Stimulated activated effector memory CD8-positive, alpha-beta T cell treated with anti-CD3 and anti-CD28 coated beads, Interleukin-12 subunit alpha, Interleukin-12 subunit beta, amount 100 ng/mL, for 72 hours (primary cell): ENCODE data around the gene TRAF3IP1.

Experiments used
- ATAC-seq: fragments of 150-1000 bp; cut with Tn5 transposase; 2 replicates; pipeline ENCODE4 v1.10.0; 2021
- DNase-seq, 2 donors: peaks; one replicate each; pipeline ENCODE4 v3.0.0; 2021 to 2022; ENCODE audit warnings: low spot score in 2 of 2
- H3K27ac Mint-ChIP-seq: one replicate; pipeline ENCODE4 v1.8.0; 2022; ENCODE audit warnings: mild to moderate bottlenecking, mixed read lengths
- H3K36me3 Mint-ChIP-seq: one replicate; pipeline ENCODE4 v1.8.0; 2022; ENCODE audit warnings: mild to moderate bottlenecking, mixed read lengths
- H3K4me1 Mint-ChIP-seq: one replicate; pipeline ENCODE4 v1.8.0; 2022; ENCODE audit warnings: mixed read lengths
- H3K4me3 Mint-ChIP-seq: one replicate; pipeline ENCODE4 v1.8.0; 2022; ENCODE audit warnings: mild to moderate bottlenecking, mixed read lengths
- H3K9me3 Mint-ChIP-seq: one replicate; pipeline ENCODE4 v1.8.0; 2022; ENCODE audit warnings: mixed read lengths

Gene TRAF3IP1

GRCh38 chr2:238424313-238424700 lies 104.0 kb downstream of the TRAF3IP1 start:
- Mint-ChIP-seq H3K36me3 (peaks cover 11% of the 10 kb centered on the region), H3K4me3 (no peak overlapping the region), H3K27ac (no peak overlapping the region), H3K4me1 (peaks cover 30% of the 10 kb centered on the region), H3K9me3 (no peaks in the 10 kb centered on the region)
- DNase-seq (no peak), ATAC-seq (no peak)

- DNase-seq = no peak
- Mint-ChIP-seq H3K36me3 (peaks cover 20% of the 10 kb centered on the region), H3K4me3 (peak overlapping the region; percentile 82), H3K27ac (no peak overlapping the region), H3K9me3 (no peaks in the 10 kb centered on the region), H3K4me1 (peaks cover 38% of the 10 kb centered on the region)
- ATAC-seq = no peak
Observed at GRCh38 chr2:238425505-238425978, 105.2 kb downstream of the TRAF3IP1 start.

GRCh38 chr2:238425979-238426567 lies 105.8 kb downstream of the TRAF3IP1 start:
- peaks cover 23% of the 10 kb centered on the region for H3K36me3 Mint-ChIP-seq
- DNase-seq (no peak), ATAC-seq (peak; percentile 26)
- no peaks in the 10 kb centered on the region for H3K9me3 Mint-ChIP-seq
- H3K4me3 Mint-ChIP-seq = peak overlapping the region; percentile 82
- H3K4me1 Mint-ChIP-seq = peaks cover 38% of the 10 kb centered on the region
- peak overlapping the region; percentile 93 for H3K27ac Mint-ChIP-seq

DNA sequence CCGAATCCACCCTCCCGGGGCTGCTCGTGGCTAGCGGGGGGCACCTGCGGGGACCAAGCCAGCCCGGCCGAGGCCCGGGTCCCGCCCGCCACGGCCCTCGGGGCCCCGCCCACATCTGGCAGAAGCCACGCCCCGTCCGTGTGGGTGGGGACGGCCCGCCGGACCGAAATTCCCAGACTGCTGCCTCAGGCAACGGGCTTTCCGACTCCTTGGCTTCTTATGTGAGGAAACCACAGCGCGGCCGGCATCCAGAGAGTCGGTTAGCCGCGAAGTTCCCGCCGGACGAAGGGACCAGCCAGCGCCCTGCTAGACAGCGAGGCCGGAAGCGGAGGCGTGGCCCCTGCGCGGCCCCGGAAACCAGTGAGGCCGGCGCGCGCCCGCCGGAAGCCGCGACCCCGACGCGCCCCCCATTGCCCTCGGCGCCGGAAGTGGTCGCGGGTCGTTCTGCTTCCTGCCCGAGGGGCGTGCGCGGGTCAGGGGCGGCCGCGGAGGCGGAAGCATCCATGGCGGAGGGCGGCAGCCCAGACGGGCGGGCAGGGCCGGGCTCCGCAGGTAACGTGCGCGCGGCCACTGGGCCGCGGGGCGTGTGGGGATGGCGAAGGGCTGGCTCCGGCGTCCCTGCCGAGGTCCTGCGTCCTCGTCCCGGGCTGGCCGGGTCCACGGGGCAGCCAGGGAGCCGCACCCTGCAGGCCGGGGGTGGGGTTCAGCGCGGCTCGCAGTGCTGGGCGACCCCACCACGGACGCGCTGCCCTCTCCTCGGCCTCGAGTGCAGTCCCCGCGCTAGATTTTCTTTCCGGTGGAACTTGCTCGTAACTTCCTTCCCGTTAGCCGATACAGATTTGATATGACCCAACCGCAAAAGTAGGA lies 106.5 kb downstream of the TRAF3IP1 start, which contains the start of gene ASB1:
TSS of gene ASB1 (plus strand) at position 360 of the 867 bp plus-strand sequence. CDS start at position 504, 144 bp downstream.
- H3K27ac Mint-ChIP-seq = peak within 1 kb of the TSS; percentile 93
- peaks cover 38% of the 10 kb centered on the region for H3K4me1 Mint-ChIP-seq
- ATAC-seq = peak; percentile 86

DNA sequence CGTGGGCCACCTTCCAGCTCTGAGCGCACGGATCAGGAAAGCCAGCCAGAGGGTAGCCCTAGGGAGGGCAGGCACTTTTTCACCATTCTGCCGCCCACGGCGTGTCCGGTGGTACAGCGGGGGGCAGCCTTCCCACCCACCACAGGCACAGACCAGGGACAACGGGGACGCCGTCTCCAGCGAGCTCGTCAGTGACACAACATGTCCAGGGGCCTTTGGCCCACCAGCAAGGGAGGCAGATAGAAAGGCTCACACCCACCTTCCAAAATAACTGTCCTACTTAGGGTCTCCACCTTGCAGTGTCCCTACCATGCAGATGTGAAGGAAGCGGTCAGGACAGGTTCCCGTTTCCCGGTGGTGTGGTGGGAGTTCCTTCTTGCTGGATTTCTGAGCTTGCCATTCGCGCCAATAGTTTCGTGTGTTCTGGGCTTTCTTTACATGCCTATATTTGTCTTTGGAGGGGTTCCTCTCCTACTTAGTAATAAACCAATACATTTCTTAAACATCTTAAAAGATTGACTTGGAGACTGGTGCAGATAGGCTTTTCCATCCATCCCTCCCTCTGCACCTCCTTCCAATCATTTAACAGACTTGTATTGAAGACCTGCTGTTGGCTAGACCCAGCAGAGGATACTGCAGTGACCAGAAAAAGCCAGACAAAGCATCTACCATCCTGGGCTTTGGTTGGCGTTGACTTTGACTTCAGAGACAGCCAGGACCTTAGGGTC lies 107.3 kb downstream of the TRAF3IP1 start:
- Mint-ChIP-seq H3K36me3 (peaks cover 29% of the 10 kb centered on the region), H3K4me1 (peaks cover 38% of the 10 kb centered on the region), H3K9me3 (no peaks in the 10 kb centered on the region), H3K4me3 (peak overlapping the region; percentile 82), H3K27ac (peak overlapping the region; percentile 93)
- ATAC-seq (peak; percentile 8), DNase-seq (no peak)

More for the DNA sequence above, 106.5 kb downstream of the TRAF3IP1 start, which contains the start of gene ASB1:
- Mint-ChIP-seq H3K36me3 (peaks cover 23% of the 10 kb centered on the region), H3K9me3 (no peaks in the 10 kb centered on the region), H3K4me3 (peak within 1 kb of the TSS; percentile 82)
- DNase-seq = peak; percentile 86 to 93

- no peaks in the 10 kb centered on the region for H3K9me3 Mint-ChIP-seq
- peak overlapping the region; percentile 82 for H3K4me3 Mint-ChIP-seq
- peaks cover 37% of the 10 kb centered on the region for H3K36me3 Mint-ChIP-seq
- no peak for DNase-seq
- no peak for ATAC-seq
- peak overlapping the region; percentile 93 for H3K27ac Mint-ChIP-seq
- H3K4me1 Mint-ChIP-seq = peaks cover 39% of the 10 kb centered on the region
Observed at GRCh38 chr2:238428866-238429265, 108.5 kb downstream of the TRAF3IP1 start.

GRCh38 chr2:238430781-238431180 lies 110.5 kb downstream of the TRAF3IP1 start:
- Mint-ChIP-seq H3K4me3 (no peak overlapping the region), H3K36me3 (peaks cover 51% of the 10 kb centered on the region)

GRCh38 chr2:238431456-238431855 lies 111.1 kb downstream of the TRAF3IP1 start:
- Mint-ChIP-seq H3K4me3 (no peak overlapping the region), H3K4me1 (peaks cover 37% of the 10 kb centered on the region), H3K36me3 (peaks cover 58% of the 10 kb centered on the region), H3K9me3 (no peaks in the 10 kb centered on the region), H3K27ac (peak overlapping the region; percentile 6)
- ATAC-seq = no peak
- no peak for DNase-seq

More at GRCh38 chr2:238430781-238431180, 110.5 kb downstream of the TRAF3IP1 start:
- peak overlapping the region; percentile 23 for H3K27ac Mint-ChIP-seq
- no peaks in the 10 kb centered on the region for H3K9me3 Mint-ChIP-seq
- no peak for DNase-seq
- ATAC-seq = no peak
- H3K4me1 Mint-ChIP-seq = peaks cover 43% of the 10 kb centered on the region

DNA sequence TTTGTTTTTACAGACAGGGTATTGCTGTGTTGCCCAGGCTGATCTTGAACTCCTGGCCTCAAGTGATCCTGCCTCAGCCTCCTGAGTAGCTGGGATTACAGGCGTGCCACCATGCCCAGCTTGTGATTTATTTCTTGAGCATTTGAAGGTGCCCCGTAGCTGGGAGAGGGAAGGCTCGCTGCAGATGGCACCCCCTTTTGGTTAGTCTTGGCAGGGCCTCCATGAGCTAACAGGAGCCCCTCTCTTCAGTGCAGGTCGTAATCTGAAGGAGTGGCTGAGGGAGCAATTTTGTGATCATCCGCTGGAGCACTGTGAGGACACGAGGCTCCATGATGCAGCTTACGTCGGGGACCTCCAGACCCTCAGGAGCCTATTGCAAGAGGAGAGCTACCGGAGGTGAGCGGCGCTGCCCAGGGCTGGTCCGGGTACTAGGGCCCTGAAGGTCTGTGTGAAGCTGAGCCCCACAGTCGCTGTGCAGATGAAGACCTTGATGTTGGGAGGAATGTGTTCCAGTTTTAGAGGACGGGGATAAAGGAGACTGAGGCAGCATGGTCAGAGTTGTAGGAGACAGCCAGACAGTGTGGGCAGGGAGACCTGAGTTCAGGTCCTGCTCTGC lies 113.1 kb downstream of the TRAF3IP1 start:
- DNase-seq (no peak), ATAC-seq (no peak)
- Mint-ChIP-seq H3K4me1 (peaks cover 35% of the 10 kb centered on the region), H3K4me3 (no peak overlapping the region), H3K36me3 (peaks cover 66% of the 10 kb centered on the region), H3K27ac (no peak overlapping the region), H3K9me3 (no peaks in the 10 kb centered on the region)

DNA sequence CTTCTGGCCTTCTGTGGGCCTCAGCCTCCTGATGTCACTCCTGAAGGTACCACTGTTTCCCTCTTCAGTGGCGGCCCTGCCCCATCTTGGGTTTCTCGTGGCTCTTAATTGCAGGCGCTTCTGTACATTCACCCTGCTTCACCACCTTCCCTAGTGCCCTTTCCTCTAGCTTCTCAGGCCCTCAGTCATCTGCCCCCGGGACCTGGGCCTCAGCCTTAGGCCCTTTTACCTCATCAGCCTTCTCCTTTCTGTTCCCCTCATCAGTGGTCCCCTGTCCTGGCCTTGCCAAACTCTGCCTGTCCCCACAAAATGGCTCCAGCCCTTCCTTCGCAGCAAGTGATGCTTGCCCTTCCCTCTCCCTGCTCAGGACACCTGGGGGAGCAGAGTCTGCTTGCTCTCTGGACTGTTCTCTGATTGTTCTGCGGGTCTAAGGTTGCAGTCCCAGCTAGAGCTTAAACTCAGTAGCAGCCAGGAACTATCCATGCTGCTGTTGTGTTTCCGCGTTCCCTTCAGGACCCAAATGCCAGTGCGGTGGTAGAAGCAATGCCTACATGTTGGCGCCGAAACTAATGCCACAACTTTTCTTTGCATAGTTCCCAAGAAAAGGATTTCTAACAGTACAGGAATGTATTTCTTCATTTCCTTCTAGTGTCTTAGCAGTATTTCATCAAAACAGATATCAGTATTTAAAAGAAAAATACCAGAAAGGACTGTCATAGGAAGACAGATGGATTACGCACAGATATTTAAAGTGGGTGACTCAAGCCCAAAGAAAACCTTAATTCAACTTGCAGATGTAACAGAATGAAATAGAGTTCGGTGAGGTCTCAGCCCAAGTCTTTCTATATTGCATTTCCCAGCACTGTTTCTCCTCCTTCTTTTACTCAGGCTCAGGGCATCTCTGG lies 113.9 kb downstream of the TRAF3IP1 start:
- peak overlapping the region; percentile 79 for H3K27ac Mint-ChIP-seq
- H3K4me3 Mint-ChIP-seq = no peak overlapping the region
- ATAC-seq (no peak), DNase-seq (no peak)
- H3K36me3 Mint-ChIP-seq = peaks cover 74% of the 10 kb centered on the region
- H3K4me1 Mint-ChIP-seq = peaks cover 36% of the 10 kb centered on the region
- no peaks in the 10 kb centered on the region for H3K9me3 Mint-ChIP-seq

DNA sequence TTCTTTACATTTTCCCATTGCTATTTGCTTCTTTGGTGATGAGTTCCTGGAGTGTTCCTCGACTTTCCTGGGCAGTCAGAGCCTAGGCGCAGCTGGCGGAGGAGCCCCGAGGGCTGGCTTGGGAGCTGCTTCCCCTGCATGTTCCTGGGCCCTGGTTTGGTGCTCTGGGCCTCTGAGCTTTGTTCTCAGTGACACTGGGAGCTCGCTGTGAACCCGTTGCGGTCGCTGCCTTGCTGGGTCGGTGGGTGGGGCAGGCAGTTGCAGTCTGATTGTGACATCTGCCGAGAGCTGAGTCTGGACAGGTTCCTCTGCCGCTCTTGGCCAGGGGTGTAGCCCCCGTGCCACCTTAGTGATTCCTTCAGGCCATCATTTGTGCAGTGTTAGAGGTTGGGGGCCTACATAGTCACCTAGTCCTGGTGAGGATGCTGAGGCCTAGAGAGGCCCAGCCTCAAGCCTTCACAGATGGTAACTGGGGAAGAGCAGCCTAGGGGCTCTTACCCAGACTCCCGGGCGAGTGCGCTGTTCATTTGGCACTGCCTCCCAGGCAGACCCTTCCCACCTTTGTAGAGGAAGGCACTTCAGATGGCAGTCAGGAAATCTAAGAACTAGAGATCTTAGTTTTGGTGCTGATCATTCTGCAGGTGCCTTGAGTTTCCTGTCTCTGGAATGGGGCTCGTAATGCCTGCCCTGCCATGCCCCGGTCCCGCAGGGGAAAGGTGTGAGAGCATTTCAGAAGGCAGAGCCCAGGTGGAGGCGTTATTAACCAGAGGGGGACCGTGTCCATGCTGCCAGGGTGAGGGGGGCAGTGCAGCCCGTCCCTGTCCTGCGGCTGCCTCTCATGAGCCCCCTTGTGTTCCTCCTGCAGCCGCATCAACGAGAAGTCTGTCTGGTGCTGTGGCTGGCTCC lies 114.8 kb downstream of the TRAF3IP1 start:
- H3K4me3 Mint-ChIP-seq = no peak overlapping the region

DNA sequence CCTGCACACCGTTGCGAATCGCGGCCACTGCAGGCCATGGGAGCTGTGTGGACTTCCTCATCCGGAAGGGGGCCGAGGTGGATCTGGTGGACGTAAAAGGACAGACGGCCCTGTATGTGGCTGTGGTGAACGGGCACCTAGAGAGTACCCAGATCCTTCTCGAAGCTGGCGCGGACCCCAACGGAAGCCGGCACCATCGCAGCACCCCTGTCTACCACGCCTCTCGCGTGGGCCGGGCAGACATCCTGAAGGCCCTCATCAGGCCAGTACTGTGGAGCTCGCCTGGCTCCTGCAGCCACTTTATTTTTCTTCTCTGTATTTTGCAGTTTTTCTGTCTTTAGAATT lies 115.4 kb downstream of the TRAF3IP1 start:
- H3K36me3 Mint-ChIP-seq = peaks cover 78% of the 10 kb centered on the region
- H3K27ac Mint-ChIP-seq = no peak overlapping the region
- no peak for ATAC-seq
- H3K9me3 Mint-ChIP-seq = no peaks in the 10 kb centered on the region
- DNase-seq = no peak
- no peak overlapping the region for H3K4me3 Mint-ChIP-seq
- peaks cover 42% of the 10 kb centered on the region for H3K4me1 Mint-ChIP-seq

More for the DNA sequence above, 114.8 kb downstream of the TRAF3IP1 start:
- no peaks in the 10 kb centered on the region for H3K9me3 Mint-ChIP-seq
- no peak for DNase-seq
- peaks cover 78% of the 10 kb centered on the region for H3K36me3 Mint-ChIP-seq
- H3K27ac Mint-ChIP-seq = no peak overlapping the region
- no peak for ATAC-seq
- peaks cover 41% of the 10 kb centered on the region for H3K4me1 Mint-ChIP-seq
